Activated CD4-positive, alpha-beta T cell treated with anti-CD3 and anti-CD28 coated beads for 48 hours (primary cell): ENCODE measurements around the gene DRC3.

ENCODE experiments used
- DNase-seq: peaks from one replicate; pipeline ENCODE4 v3.0.0-alpha.2; 2020

The DRC3 gene

GRCh38 chr17:18064053-18064452, 91.4 kb downstream of the DRC3 start:
- no peak for DNase-seq

- no peak for DNase-seq
Measured at GRCh38 chr17:18065546-18065945, 92.9 kb downstream of the DRC3 start.
